Natural killer cell (primary cell): ENCODE results near the gene MEIOSIN. TPM values are rescaled to one million over a fixed set of nuclear protein-coding genes. Genes with fewer than 3 reads are reported as not detected.

ENCODE experiments used
- ATAC-seq, 3 donors: fragments of 150-1000 bp in 2 of 3; fragments of 200-7000 bp in 1 of 3; cut with Tn5 transposase; 1 replicate in 1 of 3; 2 replicates in 2 of 3; pipeline ENCODE4 v1.10.0; 2021; ENCODE audit warnings: mild to moderate bottlenecking in 2 of 3, moderate library complexity in 2 of 3
- DNase-seq, 2 donors: peaks; one replicate each; pipeline versions ENCODE4 v3.0.0 to v3.0.0-alpha.2; 2013 to 2021; ENCODE audit warnings: mixed read lengths in 1 of 2
- H3K27ac ChIP-seq: one replicate; pipeline ENCODE4 v1.5.1; 2013; ENCODE audit warnings: mild to moderate bottlenecking, low read length
- H3K27me3 ChIP-seq: one replicate; pipeline ENCODE4 v1.6.1; 2013; ENCODE audit warnings: low read length; ENCODE audit not compliant: control insufficient read depth, insufficient read depth
- H3K36me3 ChIP-seq: one replicate; pipeline ENCODE4 v1.6.1; 2013; ENCODE audit warnings: low read length; ENCODE audit not compliant: control insufficient read depth, insufficient read depth
- H3K4me1 ChIP-seq: one replicate; pipeline ENCODE4 v1.6.1; 2013; ENCODE audit warnings: low read length; ENCODE audit not compliant: control insufficient read depth, insufficient read depth
- H3K4me3 ChIP-seq: one replicate; pipeline ENCODE4 v1.5.1; 2013; ENCODE audit warnings: low read length
- H3K9me3 ChIP-seq: one replicate; pipeline ENCODE4 v1.6.1; 2013; ENCODE audit warnings: low read length; ENCODE audit not compliant: control insufficient read depth, insufficient read depth
- H3K27ac Mint-ChIP-seq, 2 donors: one replicate each; pipeline ENCODE4 v1.8.0; 2022; ENCODE audit warnings: mild to moderate bottlenecking in 2 of 2, mixed read lengths in 2 of 2, moderate library complexity in 1 of 2
- H3K27me3 Mint-ChIP-seq, 2 donors: one replicate each; pipeline ENCODE4 v1.8.0; 2022; ENCODE audit warnings: low read depth in 2 of 2, mixed read lengths in 2 of 2
- H3K36me3 Mint-ChIP-seq: one replicate; pipeline ENCODE4 v1.8.0; 2022; ENCODE audit warnings: mixed read lengths
- H3K4me1 Mint-ChIP-seq, 2 donors: one replicate each; pipeline ENCODE4 v1.8.0; 2022; ENCODE audit warnings: mixed read lengths in 2 of 2
- H3K4me3 Mint-ChIP-seq: one replicate; pipeline ENCODE4 v1.8.0; 2022; ENCODE audit warnings: mild to moderate bottlenecking, moderate library complexity, mixed read lengths
- H3K9me3 Mint-ChIP-seq, 2 donors: one replicate each; pipeline ENCODE4 v1.8.0; 2022; ENCODE audit warnings: mixed read lengths in 2 of 2
- CTCF ChIP-seq: fragments of 200-600 bp; IDR thresholded peaks from one replicate; pipeline ENCODE4 v1.8.0; 2022; ENCODE audit warnings: antibody characterized with exemption
- WGBS: methylation state at CpG from one replicate; pipeline ENCODE4 v1.1.7; 2013; ENCODE audit warnings: missing lambda C conversion rate; ENCODE audit not compliant: insufficient coverage; 5-methylcytosine and 5-hydroxymethylcytosine counted together
- intact Hi-C: fragments of 100-400 bp; cut with micrococcal nuclease; formaldehyde crosslinking; loops from one replicate; pipeline ENCODE4 v1.14.2; 2022
- total RNA-seq, 4 donors: library from RNA; stranded (reverse); fragments of 120-200 nt in 1 of 4; gene quantifications; one replicate each; pipeline versions ENCODE4 v1.2.3 to v1.2.4, GENCODE V29; 2013 to 2022

The MEIOSIN gene
- total RNA-seq, 3 donors from 2014 or later (not counting 1 experiment from before 2014, with no cell fraction given): not detected

- Histone ChIP-seq H3K9me3 (no peaks in the 10 kb centered on the region), H3K27me3 (no peaks in the 10 kb centered on the region), H3K27ac (no peak overlapping the region), H3K4me1 (peaks cover 4% of the 10 kb centered on the region), H3K36me3 (no peaks in the 10 kb centered on the region), H3K4me3 (no peak overlapping the region)
- 88% methylated on average over 7 of the region's 8 CpGs for WGBS
- Mint-ChIP-seq H3K27ac (no peak overlapping the region), H3K27me3 (peaks cover 0 to 6% of the 10 kb centered on the region in 2 donors), H3K4me3 (no peak overlapping the region), H3K36me3 (no peaks in the 10 kb centered on the region), H3K4me1 (peaks cover 0 to 4% of the 10 kb centered on the region in 2 donors), H3K9me3 (no peaks in the 10 kb centered on the region)
- no peak for TF ChIP-seq CTCF
- ATAC-seq: no peak
- no peak for DNase-seq
- intact Hi-C loops: no loop called here
These were observed 71.7 kb downstream of the MEIOSIN start for GRCh38 chr19:45804959-45805230.

- H3K9me3 Mint-ChIP-seq: no peaks in the 10 kb centered on the region
- H3K27ac Mint-ChIP-seq: no peak overlapping the region
- no peak overlapping the region for H3K27ac ChIP-seq
- H3K36me3 Mint-ChIP-seq: no peaks in the 10 kb centered on the region
- H3K36me3 ChIP-seq: no peaks in the 10 kb centered on the region
- no peak overlapping the region for H3K4me3 ChIP-seq
- H3K4me1 ChIP-seq: peaks cover 4% of the 10 kb centered on the region
- DNase-seq (no peak), ATAC-seq (no peak)
- H3K4me1 Mint-ChIP-seq: peaks cover 0 to 4% of the 10 kb centered on the region in 2 donors
- no peaks in the 10 kb centered on the region for H3K9me3 ChIP-seq
- TF ChIP-seq CTCF: no peak
- no peak overlapping the region for H3K4me3 Mint-ChIP-seq
- H3K27me3 ChIP-seq: no peaks in the 10 kb centered on the region
- intact Hi-C loops: no loop called here
- H3K27me3 Mint-ChIP-seq: peaks cover 0 to 6% of the 10 kb centered on the region in 2 donors
These were observed 72.5 kb downstream of the MEIOSIN start for GRCh38 chr19:45805719-45806118.

- 5% methylated on average over 5 of the region's 7 CpGs for WGBS
- ATAC-seq (no peak), DNase-seq (no peak)
- no peaks in the 10 kb centered on the region for H3K36me3 ChIP-seq
- no peak for TF ChIP-seq CTCF
- Mint-ChIP-seq H3K27me3 (peaks cover 0 to 7% of the 10 kb centered on the region in 2 donors), H3K27ac (no peak overlapping the region), H3K4me1 (peaks cover 0 to 4% of the 10 kb centered on the region in 2 donors), H3K9me3 (no peaks in the 10 kb centered on the region), H3K36me3 (no peaks in the 10 kb centered on the region), H3K4me3 (no peak overlapping the region)
- H3K4me3 ChIP-seq: no peak overlapping the region
- peaks cover 4% of the 10 kb centered on the region for H3K27me3 ChIP-seq
- no peak overlapping the region for H3K27ac ChIP-seq
- intact Hi-C loops: no loop called here
- H3K4me1 ChIP-seq: peaks cover 6% of the 10 kb centered on the region
- no peaks in the 10 kb centered on the region for H3K9me3 ChIP-seq
These were observed 76.5 kb downstream of the MEIOSIN start for GRCh38 chr19:45809643-45810159.

GRCh38 chr19:45812297-45812696 is 79.1 kb downstream of the MEIOSIN start:
- H3K27me3 Mint-ChIP-seq: peaks cover 0 to 7% of the 10 kb centered on the region in 2 donors

More at GRCh38 chr19:45812297-45812696, 79.1 kb downstream of the MEIOSIN start:
- H3K4me3 ChIP-seq: no peak overlapping the region
- H3K27me3 ChIP-seq: peaks cover 6% of the 10 kb centered on the region
- no peaks in the 10 kb centered on the region for H3K36me3 ChIP-seq
- peaks cover 28% of the 10 kb centered on the region for H3K4me1 ChIP-seq
- DNase-seq (no peak), ATAC-seq (no peak)
- Mint-ChIP-seq H3K9me3 (no peaks in the 10 kb centered on the region), H3K4me1 (peaks cover 0 to 14% of the 10 kb centered on the region in 2 donors), H3K4me3 (no peak overlapping the region), H3K36me3 (no peaks in the 10 kb centered on the region), H3K27ac (no peak overlapping the region)
- intact Hi-C loops: no loop called here
- WGBS: 90% methylated on average over 6 of the region's 6 CpGs
- H3K9me3 ChIP-seq: no peaks in the 10 kb centered on the region
- H3K27ac ChIP-seq: no peak overlapping the region
- no peak for TF ChIP-seq CTCF
